Measurements from ENCODE around the gene C9. TPM values are rescaled to one million over a fixed set of nuclear protein-coding genes. Genes with fewer than 3 reads are reported as not detected.

C9 gene
- polyA plus RNA-seq, 1 donor (not counting 4 experiments of a cell fraction or from before 2014, with no cell fraction given) = 0.04 TPM

DNA sequence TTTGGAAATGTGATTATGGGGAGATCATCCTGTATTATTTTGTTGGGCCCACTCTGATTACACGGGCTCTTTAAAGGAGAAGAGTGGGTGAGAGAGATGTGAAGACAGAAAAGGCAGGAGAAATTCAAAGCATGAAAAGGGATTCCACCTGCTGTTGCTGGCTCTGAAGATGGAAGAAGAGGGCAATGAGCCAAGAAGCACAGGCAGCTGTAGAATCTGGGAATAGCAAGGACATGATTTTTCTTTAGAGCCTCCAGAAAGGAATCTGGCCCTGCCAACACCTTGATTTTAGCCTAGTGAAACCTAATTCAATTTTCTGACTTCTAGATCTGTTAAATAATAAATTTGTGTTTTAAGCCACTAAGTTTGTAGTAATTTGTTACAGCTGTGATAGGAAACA lies 11.3 kb downstream of the C9 start:
- H3K36me3 ChIP-seq (ENCODE audit: control insufficient read depth in 2 of 2, extremely low read depth in 1 of 2, insufficient read depth in 2 of 2, low read length in 2 of 2) = no peaks in the 10 kb centered on the region
- H3K27ac ChIP-seq (ENCODE audit: control insufficient read depth, insufficient read depth, low read length) = no peak overlapping the region
- no peak overlapping the region for H3K9ac ChIP-seq (ENCODE audit: control insufficient read depth, extremely low read depth, insufficient read depth, low read length)
- H3K4me3 ChIP-seq (ENCODE audit: control insufficient read depth in 2 of 3, extremely low read depth in 1 of 3, insufficient read depth in 2 of 3, low read depth in 1 of 3, low read length in 3 of 3) = no peak overlapping the region
- H3K9me1 ChIP-seq (ENCODE audit: control insufficient read depth, extremely low read depth, insufficient read depth, low read length) = no peaks in the 10 kb centered on the region
- FAIRE-seq (no peak), DNase-seq (ENCODE audit: low read depth, low spot score) (no peak)
- no peaks in the 10 kb centered on the region for H3K79me2 ChIP-seq (ENCODE audit: control insufficient read depth, insufficient read depth, low read length)
- H2AFZ ChIP-seq (ENCODE audit: control insufficient read depth, low read length) = no peak overlapping the region
- no peak for TF ChIP-seq EZH2 (IDR thresholded peaks at IDR 0.05; ENCODE audit: low read length)
- TF ChIP-seq, protein P1, sequence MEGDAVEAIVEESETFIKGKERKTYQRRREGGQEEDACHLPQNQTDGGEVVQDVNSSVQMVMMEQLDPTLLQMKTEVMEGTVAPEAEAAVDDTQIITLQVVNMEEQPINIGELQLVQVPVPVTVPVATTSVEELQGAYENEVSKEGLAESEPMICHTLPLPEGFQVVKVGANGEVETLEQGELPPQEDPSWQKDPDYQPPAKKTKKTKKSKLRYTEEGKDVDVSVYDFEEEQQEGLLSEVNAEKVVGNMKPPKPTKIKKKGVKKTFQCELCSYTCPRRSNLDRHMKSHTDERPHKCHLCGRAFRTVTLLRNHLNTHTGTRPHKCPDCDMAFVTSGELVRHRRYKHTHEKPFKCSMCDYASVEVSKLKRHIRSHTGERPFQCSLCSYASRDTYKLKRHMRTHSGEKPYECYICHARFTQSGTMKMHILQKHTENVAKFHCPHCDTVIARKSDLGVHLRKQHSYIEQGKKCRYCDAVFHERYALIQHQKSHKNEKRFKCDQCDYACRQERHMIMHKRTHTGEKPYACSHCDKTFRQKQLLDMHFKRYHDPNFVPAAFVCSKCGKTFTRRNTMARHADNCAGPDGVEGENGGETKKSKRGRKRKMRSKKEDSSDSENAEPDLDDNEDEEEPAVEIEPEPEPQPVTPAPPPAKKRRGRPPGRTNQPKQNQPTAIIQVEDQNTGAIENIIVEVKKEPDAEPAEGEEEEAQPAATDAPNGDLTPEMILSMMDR (optimal IDR thresholded peaks at IDR 0.05 in 1 of 3, IDR thresholded peaks at IDR 0.05 in 1 of 3, conservative IDR thresholded peaks at IDR 0.05 in 1 of 3; ENCODE audit: extremely low read depth in 1 of 3, insufficient read depth in 2 of 3, low read length in 3 of 3) = no peak
- peaks cover 4% of the 10 kb centered on the region for H3K9me3 ChIP-seq (ENCODE audit: control insufficient read depth, low read depth, low read length)
- dilution Hi-C loops (cut with MboI; ENCODE audit: extremely low pct_ligation_motif_present, low sequenced_read_pairs) = no loop called here
- no peaks in the 10 kb centered on the region for H3K27me3 ChIP-seq (ENCODE audit: control insufficient read depth, extremely low read depth, insufficient read depth, low read length)
- H4K20me1 ChIP-seq (ENCODE audit: control insufficient read depth, extremely low read depth, insufficient read depth, low read length) = no peaks in the 10 kb centered on the region
- H3K4me2 ChIP-seq (ENCODE audit: control insufficient read depth, extremely low read depth, insufficient read depth, low read depth, low read length) = no peak overlapping the region
- H3K4me1 ChIP-seq (ENCODE audit: control insufficient read depth, extremely low read depth, insufficient read depth, low read length) = peaks cover 15% of the 10 kb centered on the region

DNA sequence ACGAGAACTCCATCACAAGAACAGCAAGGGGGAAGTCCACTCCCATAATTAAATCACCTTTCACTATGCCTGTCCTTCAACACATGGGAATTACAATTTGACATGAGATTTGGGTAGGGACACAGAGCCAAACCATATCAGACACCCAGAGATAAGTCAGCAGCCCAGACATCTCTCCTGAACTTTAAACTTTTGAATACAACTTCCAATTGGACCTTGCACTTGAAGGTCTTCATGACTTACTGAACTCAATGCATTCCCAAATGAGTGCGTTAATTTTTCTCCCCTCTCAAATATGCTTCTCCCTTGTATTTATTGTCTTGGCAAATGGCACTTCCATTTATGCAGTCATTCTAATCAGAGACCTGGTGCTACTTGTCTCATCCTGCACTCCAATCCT lies 12.1 kb downstream of the C9 start:
- Histone ChIP-seq H3K4me3 (ENCODE audit: control insufficient read depth in 2 of 3, extremely low read depth in 1 of 3, insufficient read depth in 2 of 3, low read depth in 1 of 3, low read length in 3 of 3) (no peak overlapping the region), H3K27me3 (ENCODE audit: control insufficient read depth, extremely low read depth, insufficient read depth, low read length) (no peaks in the 10 kb centered on the region), H2AFZ (ENCODE audit: control insufficient read depth, low read length) (no peak overlapping the region), H3K9me1 (ENCODE audit: control insufficient read depth, extremely low read depth, insufficient read depth, low read length) (no peaks in the 10 kb centered on the region), H4K20me1 (ENCODE audit: control insufficient read depth, extremely low read depth, insufficient read depth, low read length) (no peaks in the 10 kb centered on the region), H3K9me3 (ENCODE audit: control insufficient read depth, low read depth, low read length) (peaks cover 4% of the 10 kb centered on the region), H3K27ac (ENCODE audit: control insufficient read depth, insufficient read depth, low read length) (no peak overlapping the region), H3K4me2 (ENCODE audit: control insufficient read depth, extremely low read depth, insufficient read depth, low read depth, low read length) (no peak overlapping the region), H3K36me3 (ENCODE audit: control insufficient read depth in 2 of 2, extremely low read depth in 1 of 2, insufficient read depth in 2 of 2, low read length in 2 of 2) (no peaks in the 10 kb centered on the region), H3K4me1 (ENCODE audit: control insufficient read depth, extremely low read depth, insufficient read depth, low read length) (peaks cover 15% of the 10 kb centered on the region), H3K79me2 (ENCODE audit: control insufficient read depth, insufficient read depth, low read length) (no peaks in the 10 kb centered on the region), H3K9ac (ENCODE audit: control insufficient read depth, extremely low read depth, insufficient read depth, low read length) (no peak overlapping the region)
- DNase-seq (ENCODE audit: low read depth, low spot score) = no peak
- FAIRE-seq = no peak
- no peak for TF ChIP-seq EZH2 (IDR thresholded peaks at IDR 0.05; ENCODE audit: low read length)
- TF ChIP-seq, protein P1 (optimal IDR thresholded peaks at IDR 0.05 in 1 of 3, IDR thresholded peaks at IDR 0.05 in 1 of 3, conservative IDR thresholded peaks at IDR 0.05 in 1 of 3; ENCODE audit: extremely low read depth in 1 of 3, insufficient read depth in 2 of 3, low read length in 3 of 3) = no peak
- dilution Hi-C loops (cut with MboI; ENCODE audit: extremely low pct_ligation_motif_present, low sequenced_read_pairs) = no loop called here
